Measurements from ENCODE around the gene MACROD2. TPM values are rescaled to one million over a fixed set of nuclear protein-coding genes. Genes with fewer than 3 reads are reported as not detected.

The MACROD2 gene
- total RNA-seq, 1 experiment from 2014 or later, result 3.7 TPM

DNA sequence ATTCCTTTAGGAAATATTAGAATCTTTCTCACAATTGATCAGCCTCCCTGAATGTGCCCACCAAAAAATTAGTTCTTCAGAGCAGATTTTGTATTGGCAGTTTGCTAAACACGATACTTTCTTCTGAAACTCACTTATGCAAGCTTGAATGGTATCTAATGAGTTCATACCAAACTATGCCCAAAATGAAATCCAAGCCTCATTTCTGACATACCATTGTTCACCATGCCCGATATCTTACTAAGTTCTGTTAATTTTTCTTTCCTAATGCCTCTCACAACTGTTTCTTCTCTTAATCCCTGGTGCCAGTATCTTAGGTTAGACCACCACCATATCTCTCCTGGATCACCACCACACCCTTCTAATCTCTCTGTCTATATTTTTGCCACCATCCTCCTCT lies 1822.0 kb downstream of the MACROD2 start:
- TF ChIP-seq ELF1 (IDR thresholded peaks at IDR 0.05; ENCODE audit: borderline replicate concordance, low read depth), result no peak
- TF ChIP-seq JUND (IDR thresholded peaks at IDR 0.05), result no peak
- TF ChIP-seq, protein P1, sequence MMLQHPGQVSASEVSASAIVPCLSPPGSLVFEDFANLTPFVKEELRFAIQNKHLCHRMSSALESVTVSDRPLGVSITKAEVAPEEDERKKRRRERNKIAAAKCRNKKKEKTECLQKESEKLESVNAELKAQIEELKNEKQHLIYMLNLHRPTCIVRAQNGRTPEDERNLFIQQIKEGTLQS (IDR thresholded peaks at IDR 0.05), result no peak
- TF ChIP-seq SRF (IDR thresholded peaks at IDR 0.05; ENCODE audit: low read depth), result no peak
- TF ChIP-seq EZH2 (IDR thresholded peaks at IDR 0.05), result no peak
- TF ChIP-seq EGR1 (IDR thresholded peaks at IDR 0.05; ENCODE audit: low read depth), result no peak
- TF ChIP-seq CEBPB (IDR thresholded peaks at IDR 0.05; ENCODE audit: low read depth), result no peak
- TF ChIP-seq SIN3A (IDR thresholded peaks at IDR 0.05; ENCODE audit: low read depth), result no peak
- TF ChIP-seq EZH2phosphoT487 (IDR thresholded peaks at IDR 0.05; ENCODE audit: borderline replicate concordance), result no peak
- no peak for TF ChIP-seq POLR2A (IDR thresholded peaks at IDR 0.05; ENCODE audit: borderline replicate concordance, extremely low read depth, insufficient read depth, insufficient read length)
- TF ChIP-seq ZNF274 (IDR thresholded peaks at IDR 0.05; ENCODE audit: low read depth, low read length), result no peak
- no peaks in the 10 kb centered on the region for H3K36me3 ChIP-seq (ENCODE audit: control insufficient read depth in 1 of 2, insufficient read depth in 2 of 2, low read length in 2 of 2)
- H3K27me3 ChIP-seq (ENCODE audit: insufficient read depth, low read length), result no peaks in the 10 kb centered on the region
- no peak overlapping the region for H3K27ac ChIP-seq (ENCODE audit: low read depth, low read length)
- H3K9me3 ChIP-seq (ENCODE audit: control insufficient read depth in 1 of 2, insufficient read depth in 1 of 2, low read depth in 1 of 2, low read length in 2 of 2), result peaks cover 4 to 22% of the 10 kb centered on the region in 2 experiments; a peak in 2 of 4 replicates
- H3K4me1 ChIP-seq (ENCODE audit: control insufficient read depth in 1 of 2, insufficient read depth in 2 of 2, low read length in 2 of 2), result no peaks in the 10 kb centered on the region
- DNase-seq (ENCODE audit: low read depth, low spot score) (no peak), ATAC-seq (no peak)
- intact Hi-C loops (cut with micrococcal nuclease), result no loop called here
- RAD21 ChIA-PET (ENCODE audit: low non-redundant PET in 1 of 2, low total read pairs in 2 of 2, uncharacterized antibody in 2 of 2, unreplicated experiment in 2 of 2), result no interaction called here
- H2AFZ ChIP-seq (ENCODE audit: low read depth, low read length, poor library complexity, severe bottlenecking), result no peak overlapping the region
- H4K20me1 ChIP-seq (ENCODE audit: insufficient read depth), result no peaks in the 10 kb centered on the region
- H3K79me2 ChIP-seq (ENCODE audit: insufficient read depth, low read length), result no peaks in the 10 kb centered on the region
- H3K4me3 ChIP-seq (replicated peaks in 1 of 2; ENCODE audit: low read depth in 1 of 2, low read length in 2 of 2), result no peak overlapping the region
- BruUV-seq (replicated peaks), result no TSS peak
- no peak overlapping the region for H3K4me2 ChIP-seq (ENCODE audit: low read length)
- no peaks in the 10 kb centered on the region for H3K9me2 ChIP-seq (ENCODE audit: insufficient read depth)
- no peak overlapping the region for H3K9ac ChIP-seq (ENCODE audit: low read length)
- CTCF ChIA-PET, result no interaction called here
- POLR2A ChIA-PET, result no interaction called here

DNA sequence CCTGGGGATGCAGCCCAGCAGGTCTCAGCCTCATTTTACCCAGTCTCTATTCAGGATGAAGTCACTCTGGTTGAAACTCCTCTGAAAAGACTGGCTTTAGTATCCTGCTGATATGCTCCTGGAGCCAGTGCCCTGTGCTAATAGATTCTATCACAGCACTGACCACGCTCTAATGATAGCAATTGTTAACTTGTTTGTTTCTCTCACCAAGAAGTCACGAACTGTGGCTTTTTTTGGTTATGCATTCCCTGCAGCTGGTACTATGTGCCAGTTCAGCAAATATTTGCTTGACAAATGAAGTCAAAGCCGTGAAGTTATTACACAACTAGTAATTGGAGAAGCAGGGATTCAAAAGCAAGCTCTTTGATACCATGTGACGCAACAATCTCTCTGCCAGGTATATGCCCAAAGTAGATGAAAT lies 1823.3 kb downstream of the MACROD2 start:
- H3K79me2 ChIP-seq (ENCODE audit: insufficient read depth, low read length), result no peaks in the 10 kb centered on the region
- no peaks in the 10 kb centered on the region for H3K9me2 ChIP-seq (ENCODE audit: insufficient read depth)
- POLR2A ChIA-PET, result no interaction called here
- ATAC-seq (no peak), DNase-seq (ENCODE audit: low read depth, low spot score) (no peak)
- BruUV-seq (replicated peaks), result no TSS peak
- H3K27me3 ChIP-seq (ENCODE audit: insufficient read depth, low read length), result no peaks in the 10 kb centered on the region
- RAD21 ChIA-PET (ENCODE audit: low non-redundant PET in 1 of 2, low total read pairs in 2 of 2, uncharacterized antibody in 2 of 2, unreplicated experiment in 2 of 2), result no interaction called here
- no peak overlapping the region for H3K4me2 ChIP-seq (ENCODE audit: low read length)
- no peak overlapping the region for H3K27ac ChIP-seq (ENCODE audit: low read depth, low read length)
- H3K36me3 ChIP-seq (ENCODE audit: control insufficient read depth in 1 of 2, insufficient read depth in 2 of 2, low read length in 2 of 2), result no peaks in the 10 kb centered on the region
- H3K4me1 ChIP-seq (ENCODE audit: control insufficient read depth in 1 of 2, insufficient read depth in 2 of 2, low read length in 2 of 2), result no peaks in the 10 kb centered on the region
- no peak overlapping the region for H3K4me3 ChIP-seq (replicated peaks in 1 of 2; ENCODE audit: low read depth in 1 of 2, low read length in 2 of 2)
- H2AFZ ChIP-seq (ENCODE audit: low read depth, low read length, poor library complexity, severe bottlenecking), result no peak overlapping the region
- no peak overlapping the region for H3K9ac ChIP-seq (ENCODE audit: low read length)
- peaks cover 4 to 26% of the 10 kb centered on the region in 2 experiments; a peak in 2 of 4 replicates for H3K9me3 ChIP-seq (ENCODE audit: control insufficient read depth in 1 of 2, insufficient read depth in 1 of 2, low read depth in 1 of 2, low read length in 2 of 2)
- CTCF ChIA-PET, result no interaction called here
- intact Hi-C loops (cut with micrococcal nuclease), result no loop called here
- H4K20me1 ChIP-seq (ENCODE audit: insufficient read depth), result no peaks in the 10 kb centered on the region
- TF ChIP-seq TCF7L2 (IDR thresholded peaks at IDR 0.05; ENCODE audit: borderline replicate concordance, extremely low read depth, insufficient read depth, insufficient read length), result no peak
- TF ChIP-seq CEBPB (IDR thresholded peaks at IDR 0.05; ENCODE audit: low read depth), result no peak
- TF ChIP-seq ELF1 (IDR thresholded peaks at IDR 0.05; ENCODE audit: borderline replicate concordance, low read depth), result no peak
- no peak for TF ChIP-seq ZFX (IDR thresholded peaks at IDR 0.05)
- no peak for TF ChIP-seq RAD21 (IDR thresholded peaks at IDR 0.05; ENCODE audit: low read depth)
- TF ChIP-seq ZNF274 (IDR thresholded peaks at IDR 0.05; ENCODE audit: low read depth, low read length), result no peak
- TF ChIP-seq SIN3A (IDR thresholded peaks at IDR 0.05; ENCODE audit: low read depth), result no peak
- TF ChIP-seq, protein P2, sequence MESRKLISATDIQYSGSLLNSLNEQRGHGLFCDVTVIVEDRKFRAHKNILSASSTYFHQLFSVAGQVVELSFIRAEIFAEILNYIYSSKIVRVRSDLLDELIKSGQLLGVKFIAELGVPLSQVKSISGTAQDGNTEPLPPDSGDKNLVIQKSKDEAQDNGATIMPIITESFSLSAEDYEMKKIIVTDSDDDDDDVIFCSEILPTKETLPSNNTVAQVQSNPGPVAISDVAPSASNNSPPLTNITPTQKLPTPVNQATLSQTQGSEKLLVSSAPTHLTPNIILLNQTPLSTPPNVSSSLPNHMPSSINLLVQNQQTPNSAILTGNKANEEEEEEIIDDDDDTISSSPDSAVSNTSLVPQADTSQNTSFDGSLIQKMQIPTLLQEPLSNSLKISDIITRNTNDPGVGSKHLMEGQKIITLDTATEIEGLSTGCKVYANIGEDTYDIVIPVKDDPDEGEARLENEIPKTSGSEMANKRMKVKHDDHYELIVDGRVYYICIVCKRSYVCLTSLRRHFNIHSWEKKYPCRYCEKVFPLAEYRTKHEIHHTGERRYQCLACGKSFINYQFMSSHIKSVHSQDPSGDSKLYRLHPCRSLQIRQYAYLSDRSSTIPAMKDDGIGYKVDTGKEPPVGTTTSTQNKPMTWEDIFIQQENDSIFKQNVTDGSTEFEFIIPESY (IDR thresholded peaks at IDR 0.05; ENCODE audit: extremely low read depth, insufficient replicate concordance, low read length), result no peak
- no peak for TF ChIP-seq CBX3 (IDR thresholded peaks at IDR 0.05; ENCODE audit: low read depth)
- TF ChIP-seq POLR2AphosphoS5 (IDR thresholded peaks at IDR 0.05; ENCODE audit: low read depth, low read length), result no peak
- TF ChIP-seq, protein P1 (IDR thresholded peaks at IDR 0.05), result no peak
- no peak for TF ChIP-seq EZH2 (IDR thresholded peaks at IDR 0.05)
- TF ChIP-seq SP1 (IDR thresholded peaks at IDR 0.05; ENCODE audit: low read depth), result no peak
- TF ChIP-seq, protein P3, sequence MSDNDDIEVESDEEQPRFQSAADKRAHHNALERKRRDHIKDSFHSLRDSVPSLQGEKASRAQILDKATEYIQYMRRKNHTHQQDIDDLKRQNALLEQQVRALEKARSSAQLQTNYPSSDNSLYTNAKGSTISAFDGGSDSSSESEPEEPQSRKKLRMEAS (IDR thresholded peaks at IDR 0.05), result no peak
- TF ChIP-seq SRF (IDR thresholded peaks at IDR 0.05; ENCODE audit: low read depth), result no peak
- TF ChIP-seq POLR2A (IDR thresholded peaks at IDR 0.05; ENCODE audit: borderline replicate concordance, extremely low read depth, insufficient read depth, insufficient read length), result no peak
- TF ChIP-seq FOSL1 (IDR thresholded peaks at IDR 0.05; ENCODE audit: low read depth), result no peak

All from HCT116 (cell line).